Mesendoderm (in vitro differentiated cells): ENCODE results near the gene SAMD14.

ENCODE experiments used
- DNase-seq: peaks from one replicate; pipeline ENCODE4 v3.0.0; 2013
- H2AK5ac ChIP-seq: 2 replicates; pipeline ENCODE4 v1.6.1; 2013; ENCODE audit warnings: low read length, inconsistent platforms
- H2BK120ac ChIP-seq: 2 replicates; pipeline ENCODE4 v1.6.1; 2013; ENCODE audit warnings: low read depth, mild to moderate bottlenecking, low read length, moderate library complexity, mixed read lengths
- H2BK15ac ChIP-seq: replicated peaks from 2 replicates; pipeline ENCODE4 v1.6.1; 2013; ENCODE audit warnings: low read depth, mild to moderate bottlenecking, moderate library complexity
- H2BK5ac ChIP-seq: 2 replicates; pipeline ENCODE4 v1.6.1; 2013; ENCODE audit warnings: low read length, inconsistent platforms
- H3K18ac ChIP-seq: 2 replicates; pipeline ENCODE4 v1.6.1; 2013; ENCODE audit warnings: mild to moderate bottlenecking, low read length, mixed read lengths
- H3K23ac ChIP-seq: one replicate; pipeline ENCODE4 v1.6.1; 2013; ENCODE audit warnings: low read length
- H3K27ac ChIP-seq: 2 replicates; pipeline ENCODE4 v1.5.1; 2013; ENCODE audit warnings: low read depth, mild to moderate bottlenecking, inconsistent platforms, low read length, moderate library complexity
- H3K27me3 ChIP-seq: 2 replicates; pipeline ENCODE4 v1.6.1; 2013; ENCODE audit warnings: low read length, control low read depth, mild to moderate bottlenecking, inconsistent platforms; ENCODE audit not compliant: insufficient read depth, poor library complexity
- H3K36me3 ChIP-seq: 2 replicates; pipeline ENCODE4 v1.6.1; 2013; ENCODE audit warnings: low read length, inconsistent platforms; ENCODE audit not compliant: control insufficient read depth, insufficient read depth
- H3K4ac ChIP-seq: one replicate; pipeline ENCODE4 v1.6.1; 2013; ENCODE audit warnings: low read depth, mild to moderate bottlenecking, low read length, moderate library complexity
- H3K4me1 ChIP-seq: 2 replicates; pipeline ENCODE4 v1.6.1; 2013; ENCODE audit warnings: low read depth, low read length, inconsistent platforms; ENCODE audit not compliant: control insufficient read depth
- H3K4me2 ChIP-seq: 2 replicates; pipeline ENCODE4 v1.6.1; 2013; ENCODE audit warnings: low read length
- H3K4me3 ChIP-seq: 2 replicates; pipeline ENCODE4 v1.5.1; 2013; ENCODE audit warnings: mild to moderate bottlenecking, low read length
- H3K56ac ChIP-seq: one replicate; pipeline ENCODE4 v1.6.1; 2013; ENCODE audit warnings: low read length
- H3K79me1 ChIP-seq: 2 replicates; pipeline ENCODE4 v1.6.1; 2013; ENCODE audit warnings: low read length, inconsistent platforms
- H3K79me2 ChIP-seq: 2 replicates; pipeline ENCODE4 v1.6.1; 2013; ENCODE audit warnings: mild to moderate bottlenecking, low read length; ENCODE audit not compliant: control insufficient read depth, insufficient read depth
- H3K9ac ChIP-seq: 2 replicates; pipeline ENCODE4 v1.6.1; 2013; ENCODE audit warnings: low read length, inconsistent platforms
- H4K5ac ChIP-seq: one replicate; pipeline ENCODE4 v1.6.1; 2013; ENCODE audit warnings: low read length
- H4K8ac ChIP-seq: one replicate; pipeline ENCODE4 v1.6.1; 2013; ENCODE audit warnings: low read depth, mild to moderate bottlenecking, control low read depth, low read length, moderate library complexity
- WGBS: extraction: QIAGEN DNeasy Blood & Tissue Kit; methylation state at CpG from one replicate; pipeline ENCODE4 v1.1.7; 2013; ENCODE audit warnings: low lambda C conversion rate, missing lambda C conversion rate; ENCODE audit not compliant: insufficient coverage; ENCODE audit errors: extremely low coverage; 5-methylcytosine and 5-hydroxymethylcytosine counted together

The SAMD14 gene

GRCh38 chr17:50155115-50155819 is 25.3 kb upstream of the SAMD14 start:
- no peak overlapping the region for H4K8ac ChIP-seq
- H2AK5ac ChIP-seq = no peak overlapping the region
- no peak overlapping the region for H3K18ac ChIP-seq
- no peaks in the 10 kb centered on the region for H3K27me3 ChIP-seq
- no peak for DNase-seq
- H2BK5ac ChIP-seq = no peak overlapping the region
- peaks cover 6% of the 10 kb centered on the region for H3K4me1 ChIP-seq
- H3K56ac ChIP-seq = no peak overlapping the region
- H3K4me3 ChIP-seq = no peak overlapping the region
- no peak overlapping the region for H3K4ac ChIP-seq
- H3K9ac ChIP-seq = no peak overlapping the region
- no CpG with 5 or more reads among the region's 8 CpGs for WGBS
- no peak overlapping the region for H2BK15ac ChIP-seq
- no peak overlapping the region for H3K27ac ChIP-seq
- no peak overlapping the region for H4K5ac ChIP-seq
- H3K79me2 ChIP-seq = no peaks in the 10 kb centered on the region
- no peak overlapping the region for H2BK120ac ChIP-seq
- no peak overlapping the region for H3K4me2 ChIP-seq
- no peaks in the 10 kb centered on the region for H3K36me3 ChIP-seq
- no peaks in the 10 kb centered on the region for H3K79me1 ChIP-seq
- H3K23ac ChIP-seq = no peak overlapping the region

DNA sequence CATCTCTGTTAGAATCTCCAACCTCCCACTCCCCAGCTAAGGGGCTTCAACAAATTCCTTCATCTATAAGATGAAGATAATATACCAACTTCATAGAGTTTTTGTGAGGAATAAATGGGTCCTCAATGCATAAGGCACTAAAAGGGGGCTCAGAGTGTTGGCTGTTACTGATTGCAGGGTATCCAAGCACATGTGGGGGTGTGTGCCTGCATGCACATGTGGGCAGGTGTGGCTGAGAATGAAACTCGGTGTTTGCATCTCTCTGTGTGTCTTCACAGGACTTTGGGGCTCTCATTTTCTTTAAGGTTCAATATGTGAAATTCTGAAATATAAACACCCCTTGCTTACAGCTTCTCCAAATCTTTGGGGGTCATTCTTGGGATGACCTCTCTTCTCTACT is 24.6 kb upstream of the SAMD14 start:
- WGBS = no CpG with 5 or more reads among the region's 1 CpG
- no peak overlapping the region for H3K4me3 ChIP-seq
- no peak overlapping the region for H2BK120ac ChIP-seq

DNA sequence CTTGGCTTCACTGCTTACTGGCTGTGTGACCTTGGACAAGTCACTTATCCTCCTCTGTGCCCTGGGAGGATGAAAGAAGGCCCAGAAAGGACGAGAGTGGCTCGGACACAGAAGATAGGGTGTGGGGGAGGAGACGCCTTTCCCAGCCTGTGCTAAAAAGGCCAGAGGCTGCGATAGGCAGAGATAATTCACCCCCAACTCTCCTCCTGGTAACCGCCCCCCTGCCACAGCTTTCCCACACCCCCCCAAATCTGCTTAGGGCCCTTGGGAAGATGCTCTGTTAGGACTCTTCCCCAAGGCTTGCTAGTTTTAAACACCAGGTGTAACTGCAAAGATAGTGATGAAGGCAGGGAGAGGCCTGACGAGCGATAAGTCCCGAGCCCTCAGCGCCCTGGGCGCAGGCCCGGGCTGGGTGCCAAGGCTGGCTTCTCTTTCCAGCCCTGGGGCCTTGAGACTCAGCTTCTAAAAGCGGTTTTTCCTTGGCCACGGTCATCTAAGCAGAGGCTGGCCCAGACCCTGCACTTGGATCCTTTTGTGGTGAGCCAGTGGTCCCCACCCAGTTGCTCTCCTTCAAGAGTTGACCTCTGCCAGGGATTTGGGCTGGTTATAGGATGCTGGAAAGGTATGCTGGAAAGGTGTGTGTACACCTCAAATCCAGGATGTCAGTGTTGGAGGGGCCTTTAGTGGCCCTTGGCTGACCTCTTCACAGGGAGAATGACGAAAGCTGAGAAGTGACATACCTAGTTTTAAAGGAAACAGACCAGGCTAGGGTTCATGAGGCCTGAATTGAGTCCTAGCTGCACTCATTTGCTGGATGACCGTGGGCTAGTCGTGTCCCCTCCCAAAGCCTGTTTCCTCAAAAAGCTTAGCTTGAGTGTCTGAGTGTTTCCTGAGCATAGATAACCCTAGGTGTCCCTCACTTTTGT is 24.0 kb upstream of the SAMD14 start:
- H2BK120ac ChIP-seq = no peak overlapping the region
- no peak overlapping the region for H2BK5ac ChIP-seq
- H4K5ac ChIP-seq = no peak overlapping the region
- H3K18ac ChIP-seq = no peak overlapping the region
- no peak overlapping the region for H3K27ac ChIP-seq
- no peak overlapping the region for H3K9ac ChIP-seq
- no peak overlapping the region for H4K8ac ChIP-seq
- no peaks in the 10 kb centered on the region for H3K79me1 ChIP-seq
- no peaks in the 10 kb centered on the region for H3K27me3 ChIP-seq
- no CpG with 5 or more reads among the region's 16 CpGs for WGBS
- no peak for DNase-seq
- no peak overlapping the region for H2AK5ac ChIP-seq
- no peaks in the 10 kb centered on the region for H3K79me2 ChIP-seq
- H3K4ac ChIP-seq = no peak overlapping the region
- H2BK15ac ChIP-seq = no peak overlapping the region
- H3K36me3 ChIP-seq = no peaks in the 10 kb centered on the region
- H3K4me1 ChIP-seq = peaks cover 6% of the 10 kb centered on the region
- H3K56ac ChIP-seq = no peak overlapping the region
- H3K4me2 ChIP-seq = no peak overlapping the region
- H3K4me3 ChIP-seq = no peak overlapping the region
- H3K23ac ChIP-seq = no peak overlapping the region

More for the DNA sequence above, 24.6 kb upstream of the SAMD14 start:
- H3K18ac ChIP-seq = no peak overlapping the region
- no peak overlapping the region for H2BK15ac ChIP-seq
- no peaks in the 10 kb centered on the region for H3K36me3 ChIP-seq
- no peak overlapping the region for H3K56ac ChIP-seq
- no peaks in the 10 kb centered on the region for H3K79me2 ChIP-seq
- H3K9ac ChIP-seq = no peak overlapping the region
- H3K4me2 ChIP-seq = no peak overlapping the region
- H2BK5ac ChIP-seq = no peak overlapping the region
- H3K27me3 ChIP-seq = no peaks in the 10 kb centered on the region
- no peak overlapping the region for H3K23ac ChIP-seq
- no peak overlapping the region for H3K27ac ChIP-seq
- peaks cover 6% of the 10 kb centered on the region for H3K4me1 ChIP-seq
- DNase-seq = no peak
- H4K8ac ChIP-seq = no peak overlapping the region
- no peak overlapping the region for H4K5ac ChIP-seq
- H3K79me1 ChIP-seq = no peaks in the 10 kb centered on the region
- H2AK5ac ChIP-seq = no peak overlapping the region
- H3K4ac ChIP-seq = no peak overlapping the region

- peak overlapping the region; percentile 12 for H4K5ac ChIP-seq
- peak overlapping the region; percentile 76 for H3K4ac ChIP-seq
- peak overlapping the region; percentile 96 for H3K27ac ChIP-seq
- no peak overlapping the region for H3K23ac ChIP-seq
- peak overlapping the region; percentile 10 for H2BK15ac ChIP-seq
- peaks cover 3% of the 10 kb centered on the region for H3K79me1 ChIP-seq
- WGBS = no CpG with 5 or more reads among the region's 7 CpGs
- peak overlapping the region; percentile 94 for H3K18ac ChIP-seq
- peak overlapping the region; percentile 5 for H2BK5ac ChIP-seq
- peaks cover 10% of the 10 kb centered on the region for H3K4me1 ChIP-seq
- H3K36me3 ChIP-seq = no peaks in the 10 kb centered on the region
- no peak overlapping the region for H3K4me2 ChIP-seq
- H3K9ac ChIP-seq = peak overlapping the region; percentile 84
- no peaks in the 10 kb centered on the region for H3K27me3 ChIP-seq
- no peak overlapping the region for H3K4me3 ChIP-seq
- H2BK120ac ChIP-seq = peak overlapping the region; percentile 89
- peak overlapping the region; percentile 97 for H3K56ac ChIP-seq
- H3K79me2 ChIP-seq = no peaks in the 10 kb centered on the region
- no peak overlapping the region for H4K8ac ChIP-seq
- no peak for DNase-seq
- H2AK5ac ChIP-seq = no peak overlapping the region
Measured at GRCh38 chr17:50152736-50153135, 22.8 kb upstream of the SAMD14 start.

DNA sequence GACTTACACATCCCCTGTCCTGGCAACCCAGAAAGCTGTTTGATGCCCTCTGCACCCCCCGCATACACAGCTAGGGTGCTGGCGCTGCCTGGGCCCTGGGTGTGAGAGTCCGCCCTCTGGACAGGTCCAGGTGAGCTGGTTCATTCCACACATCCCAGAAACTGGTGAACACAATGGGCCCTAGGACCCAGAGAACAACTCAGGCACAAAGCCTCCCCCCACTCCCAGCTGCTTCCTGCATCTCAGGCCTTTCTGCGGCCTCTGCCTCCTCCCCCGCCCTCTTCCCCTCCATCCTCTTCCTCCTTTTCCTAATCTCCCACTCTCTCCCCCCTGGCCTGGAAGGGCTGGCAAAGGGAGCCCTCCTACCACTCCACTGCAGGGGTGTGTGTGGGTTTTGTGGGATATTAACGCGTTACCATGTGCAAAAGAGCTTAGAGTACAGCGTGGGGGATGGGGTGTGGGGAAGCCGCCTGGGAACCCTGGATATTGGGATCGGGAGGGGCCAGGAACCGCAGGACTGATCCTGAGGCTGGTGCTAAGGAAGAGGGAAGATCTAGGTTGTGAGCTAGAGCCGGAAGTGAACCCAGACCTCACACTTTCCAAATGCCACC is 22.1 kb upstream of the SAMD14 start:
- H3K23ac ChIP-seq = no peak overlapping the region
- H4K8ac ChIP-seq = no peak overlapping the region
- H3K27me3 ChIP-seq = no peaks in the 10 kb centered on the region
- peak overlapping the region; percentile 10 for H2BK15ac ChIP-seq
- peak overlapping the region; percentile 12 for H4K5ac ChIP-seq
- DNase-seq = peak; percentile 98
- no CpG with 5 or more reads among the region's 12 CpGs for WGBS
- no peak overlapping the region for H2AK5ac ChIP-seq
- H3K27ac ChIP-seq = peak overlapping the region; percentile 96
- peak overlapping the region; percentile 94 for H3K18ac ChIP-seq
- H3K79me1 ChIP-seq = peaks cover 3% of the 10 kb centered on the region
- H3K4me1 ChIP-seq = peaks cover 11% of the 10 kb centered on the region
- H3K56ac ChIP-seq = peak overlapping the region; percentile 97
- peak overlapping the region; percentile 98 for H2BK5ac ChIP-seq
- H3K4ac ChIP-seq = peak overlapping the region; percentile 76
- H2BK120ac ChIP-seq = peak overlapping the region; percentile 17
- H3K9ac ChIP-seq = peak overlapping the region; percentile 84
- no peak overlapping the region for H3K4me3 ChIP-seq
- no peaks in the 10 kb centered on the region for H3K36me3 ChIP-seq
- peak overlapping the region; percentile 100 for H3K4me2 ChIP-seq
- H3K79me2 ChIP-seq = peaks cover 2% of the 10 kb centered on the region
